Erythroblast (primary cell): ENCODE measurements around the gene ITSN1.

Experiments used
- GATA1 ChIP-seq: IDR thresholded peaks from 2 replicates; pipeline ENCODE4 v1.6.1; 2011; ENCODE audit warnings: low read depth, mild to moderate bottlenecking, control low read depth, low read length, moderate library complexity
- POLR2A ChIP-seq: IDR thresholded peaks from 2 replicates; pipeline ENCODE4 v1.6.1; 2011; ENCODE audit warnings: mild to moderate bottlenecking, low read length

DNA sequence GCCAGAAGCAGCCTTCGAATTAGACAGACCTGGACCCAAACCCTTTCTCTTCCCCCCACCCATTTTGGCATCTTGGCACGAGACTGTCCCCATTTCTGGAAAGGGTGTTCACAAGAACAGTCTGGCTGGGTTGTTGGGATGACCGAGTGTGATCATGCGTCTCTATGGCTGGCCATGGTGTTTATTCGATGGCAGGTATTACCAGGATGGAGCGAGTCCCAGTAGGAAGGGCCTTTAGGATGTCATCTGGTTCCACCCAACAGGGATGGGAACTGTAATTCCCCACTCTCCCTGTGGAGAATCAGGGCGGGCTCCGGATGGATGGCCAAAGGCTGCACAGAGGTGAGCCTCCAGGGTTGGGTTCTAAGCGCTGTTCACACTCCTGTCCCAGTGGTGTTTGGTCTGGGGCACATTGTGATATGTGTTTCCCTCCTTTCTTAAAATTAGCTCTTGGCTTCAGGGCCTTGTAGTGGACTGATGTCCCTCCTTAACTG, 306.7 kb downstream of the ITSN1 start:
- TF ChIP-seq POLR2A (no peak), GATA1 (no peak)
